HUES64 (cell line): ENCODE measurements around the gene SNRNP70.

Experiments
- H3K27ac ChIP-seq: 2 replicates; pipeline ENCODE4 v1.7.0; 2013; ENCODE audit warnings: low read depth, low read length, inconsistent platforms
- H3K27me3 ChIP-seq: 2 replicates; pipeline ENCODE4 v1.6.1; 2013; ENCODE audit warnings: mild to moderate bottlenecking, low read length; ENCODE audit not compliant: insufficient read depth
- H3K36me3 ChIP-seq: 2 replicates; pipeline ENCODE4 v1.6.1; 2013; ENCODE audit warnings: mild to moderate bottlenecking, low read length; ENCODE audit not compliant: insufficient read depth
- H3K4me1 ChIP-seq: 2 replicates; pipeline ENCODE4 v1.6.1; 2013; ENCODE audit warnings: mild to moderate bottlenecking, low read length, moderate library complexity; ENCODE audit not compliant: insufficient read depth
- H3K4me3 ChIP-seq: 2 replicates; pipeline ENCODE4 v1.5.1; 2013; ENCODE audit warnings: mild to moderate bottlenecking, low read length, moderate library complexity
- H3K9ac ChIP-seq: 2 replicates; pipeline ENCODE4 v1.6.1; 2013; ENCODE audit warnings: mild to moderate bottlenecking, low read depth, low read length
- H3K9me3 ChIP-seq: 2 replicates; pipeline ENCODE4 v1.6.1; 2013; ENCODE audit warnings: low read depth, low read length; ENCODE audit not compliant: insufficient read depth
- WGBS: fragments of 150-250, 120-280 bp; methylation state at CpG from one replicate; pipeline ENCODE4 v1.1.7; 2013; ENCODE audit warnings: missing lambda C conversion rate; 5-methylcytosine and 5-hydroxymethylcytosine counted together

SNRNP70 gene

GRCh38 chr19:49106648-49107135, 21.4 kb downstream of the SNRNP70 start:
- WGBS = 77% methylated on average over 12 of the region's 12 CpGs
- Histone ChIP-seq H3K4me3 (no peak overlapping the region), H3K9me3 (no peaks in the 10 kb centered on the region), H3K9ac (no peak overlapping the region), H3K36me3 (peaks cover 76% of the 10 kb centered on the region), H3K4me1 (no peaks in the 10 kb centered on the region), H3K27me3 (no peaks in the 10 kb centered on the region), H3K27ac (no peak overlapping the region)

GRCh38 chr19:49107625-49108459, 22.6 kb downstream of the SNRNP70 start:
- no peaks in the 10 kb centered on the region for H3K9me3 ChIP-seq
- no peak overlapping the region for H3K4me3 ChIP-seq
- H3K27me3 ChIP-seq = no peaks in the 10 kb centered on the region
- no peak overlapping the region for H3K27ac ChIP-seq
- no peaks in the 10 kb centered on the region for H3K4me1 ChIP-seq
- H3K9ac ChIP-seq = no peak overlapping the region
- H3K36me3 ChIP-seq = peaks cover 66% of the 10 kb centered on the region
- 96% methylated on average over 93 of the region's 93 CpGs for WGBS

GRCh38 chr19:49109051-49109450, 23.8 kb downstream of the SNRNP70 start:
- Histone ChIP-seq H3K27ac (peak overlapping the region; percentile 48; the same call in 1 of the 2 replicates), H3K27me3 (no peaks in the 10 kb centered on the region), H3K4me3 (no peak overlapping the region), H3K4me1 (no peaks in the 10 kb centered on the region), H3K9me3 (no peaks in the 10 kb centered on the region), H3K36me3 (peaks cover 55% of the 10 kb centered on the region), H3K9ac (no peak overlapping the region)
- 92% methylated on average over 5 of the region's 5 CpGs for WGBS

GRCh38 chr19:49109569-49110233, 24.4 kb downstream of the SNRNP70 start:
- peaks cover 48% of the 10 kb centered on the region for H3K36me3 ChIP-seq
- 91% methylated on average over 8 of the region's 8 CpGs for whole genome bisulfite sequencing

GRCh38 chr19:49110567-49110966, 25.3 kb downstream of the SNRNP70 start:
- no peak overlapping the region for H3K9ac ChIP-seq
- H3K36me3 ChIP-seq = peaks cover 40% of the 10 kb centered on the region
- H3K4me1 ChIP-seq = no peaks in the 10 kb centered on the region
- H3K27me3 ChIP-seq = peaks cover 9% of the 10 kb centered on the region
- H3K9me3 ChIP-seq = no peaks in the 10 kb centered on the region
- H3K27ac ChIP-seq = no peak overlapping the region
- H3K4me3 ChIP-seq = no peak overlapping the region
- 86% methylated on average over 3 of the region's 3 CpGs for whole genome bisulfite sequencing

More at GRCh38 chr19:49109569-49110233, 24.4 kb downstream of the SNRNP70 start:
- no peaks in the 10 kb centered on the region for H3K9me3 ChIP-seq
- H3K27ac ChIP-seq = no peak overlapping the region
- no peak overlapping the region for H3K4me3 ChIP-seq
- peaks cover under 1% of the 10 kb centered on the region; the same call in 1 of the 2 replicates for H3K27me3 ChIP-seq
- no peak overlapping the region for H3K9ac ChIP-seq
- no peaks in the 10 kb centered on the region for H3K4me1 ChIP-seq

- no peak overlapping the region for H3K4me3 ChIP-seq
- H3K4me1 ChIP-seq = no peaks in the 10 kb centered on the region
- H3K27ac ChIP-seq = no peak overlapping the region
- H3K9me3 ChIP-seq = no peaks in the 10 kb centered on the region
- no peak overlapping the region for H3K9ac ChIP-seq
- H3K36me3 ChIP-seq = peaks cover 32% of the 10 kb centered on the region
- peaks cover 9% of the 10 kb centered on the region for H3K27me3 ChIP-seq
- WGBS = 94% methylated on average over 10 of the region's 11 CpGs
Measured at GRCh38 chr19:49111218-49111998, 26.2 kb downstream of the SNRNP70 start.

GRCh38 chr19:49113762-49114629, 28.7 kb downstream of the SNRNP70 start, which contains the start of gene LIN7B:
Gene LIN7B (plus strand): TSS chr19:49114370. CDS start chr19:49114405, 35 bp downstream.
- H3K4me3 ChIP-seq = peak within 1 kb of the TSS; percentile 78
- H3K9ac ChIP-seq = peak within 1 kb of the TSS; percentile 40; the same call in 1 of the 2 replicates
- H3K9me3 ChIP-seq = no peaks in the 10 kb centered on the region
- no peak within 1 kb of the TSS; the same call in 1 of the 2 replicates for H3K27ac ChIP-seq
- peaks cover 9% of the 10 kb centered on the region for H3K27me3 ChIP-seq
- 2% methylated on average over 66 of the region's 66 CpGs for WGBS
- peaks cover 7% of the 10 kb centered on the region for H3K36me3 ChIP-seq
- no peaks in the 10 kb centered on the region; the same call in 1 of the 2 replicates for H3K4me1 ChIP-seq

- 6% methylated on average over 68 of the region's 68 CpGs for WGBS
Measured at GRCh38 chr19:49114630-49115363, 29.5 kb downstream of the SNRNP70 start.

GRCh38 chr19:49116544-49116943, 31.3 kb downstream of the SNRNP70 start:
- H3K4me3 ChIP-seq = no peak overlapping the region
- H3K27me3 ChIP-seq = peaks cover 28% of the 10 kb centered on the region
- no peaks in the 10 kb centered on the region; the same call in 1 of the 2 replicates for H3K4me1 ChIP-seq
- no peak overlapping the region for H3K27ac ChIP-seq
- no peaks in the 10 kb centered on the region for H3K9me3 ChIP-seq
- H3K9ac ChIP-seq = no peak overlapping the region
- 100% methylated on average over 1 of the region's 1 CpG for WGBS
- no peaks in the 10 kb centered on the region for H3K36me3 ChIP-seq

More at GRCh38 chr19:49114630-49115363, 29.5 kb downstream of the SNRNP70 start:
- Histone ChIP-seq H3K36me3 (no peaks in the 10 kb centered on the region), H3K27me3 (peaks cover 13% of the 10 kb centered on the region), H3K9ac (peak overlapping the region; percentile 40; the same call in 1 of the 2 replicates), H3K27ac (no peak overlapping the region; the same call in 1 of the 2 replicates), H3K4me1 (no peaks in the 10 kb centered on the region; the same call in 1 of the 2 replicates), H3K4me3 (peak overlapping the region; percentile 78), H3K9me3 (no peaks in the 10 kb centered on the region)
